Left lung (tissue), 10 donors: ENCODE measurements around the gene CCSER2. TPM values are rescaled to one million over a fixed set of nuclear protein-coding genes. Genes with fewer than 3 reads are reported as not detected.

ENCODE experiments used
- ATAC-seq: fragments of 200-7000 bp; cut with Tn5 transposase; one replicate; pipeline ENCODE4 v1.9.1; 2020; ENCODE audit warnings: moderate library complexity
- DNase-seq, 4 donors: peaks; one replicate each; pipeline ENCODE4 v3.0.0-alpha.2; 2013 to 2020
- H3K27ac ChIP-seq, 2 donors: fragments of 200-600 bp; sonication (generic) in 1 of 2; one replicate each; pipeline versions ENCODE4 v1.5.0 to v1.8.0; 2020 to 2021
- H3K27me3 ChIP-seq, 2 donors: fragments of 200-600 bp; sonication (generic) in 1 of 2; one replicate each; pipeline versions ENCODE4 v1.5.0 to v1.8.0; 2020 to 2021
- H3K36me3 ChIP-seq, 2 donors: fragments of 200-600 bp; sonication (generic) in 1 of 2; one replicate each; pipeline versions ENCODE4 v1.5.0 to v1.8.0; 2020 to 2021
- H3K4me1 ChIP-seq, 2 donors: fragments of 200-600 bp; one replicate each; pipeline ENCODE4 v1.8.0; 2021
- H3K4me3 ChIP-seq, 2 donors: fragments of 200-600 bp; sonication (generic) in 1 of 2; one replicate each; pipeline versions ENCODE4 v1.5.0 to v1.8.0; 2020 to 2021; ENCODE audit warnings: mild to moderate bottlenecking in 1 of 2
- H3K9me3 ChIP-seq, 2 donors: fragments of 200-600 bp; sonication (generic) in 1 of 2; one replicate each; pipeline versions ENCODE4 v1.5.0 to v1.8.0; 2020 to 2021
- CTCF ChIP-seq, 2 donors: fragments of 200-600 bp; sonication (generic) in 1 of 2; IDR thresholded peaks; one replicate each; pipeline versions ENCODE4 v1.5.0 to v1.8.0; 2021; ENCODE audit warnings: antibody characterized with exemption in 2 of 2
- intact Hi-C, 2 donors: fragments of 100-400 bp; cut with DNase I; formaldehyde crosslinking; loops; one replicate each; pipeline versions ENCODE4 v1.11.2 to v1.14.2; 2022
- polyA plus RNA-seq, 6 donors: library from polyadenylated mRNA; unstranded; fragments of 120-200 nt; gene quantifications; one replicate each; pipeline ENCODE4 v1.2.1, GENCODE V29; 2013; ENCODE audit not compliant: insufficient read length in 6 of 6
- total RNA-seq, 2 donors: library from RNA; stranded (reverse); fragmentation: NEBNext Ultra II Directional; extraction: Animal tissue kit (Norgen Biotek cat#: 25700); gene quantifications; one replicate each; pipeline ENCODE4 v1.2.1, GENCODE V29; 2021
- donor health status: DM: no; HTN: yes; CAD: no.
- donor health status: DM: no; HTN: no; CAD: no.

The CCSER2 gene
- total and polyA plus RNA-seq, 8 donors: 32.7 to 65.5 (median 37.9) TPM

- no peaks in the 10 kb centered on the region for H3K36me3 ChIP-seq
- TF ChIP-seq CTCF (IDR thresholded peaks at IDR 0.05): no peak
- H3K4me3 ChIP-seq: no peak overlapping the region
- intact Hi-C loops: no loop called here
- no peaks in the 10 kb centered on the region for H3K9me3 ChIP-seq
- H3K4me1 ChIP-seq: peaks cover 0 to 12% of the 10 kb centered on the region in 2 donors
- H3K27ac ChIP-seq: peak overlapping the region in 1 of 2 donors; percentile 26
- ATAC-seq (no peak), DNase-seq (no peak)
- H3K27me3 ChIP-seq: no peaks in the 10 kb centered on the region
Observed at GRCh38 chr10:84306751-84307384, 21.5 kb upstream of the CCSER2 start.

- no peaks in the 10 kb centered on the region for H3K9me3 ChIP-seq
Observed at GRCh38 chr10:84308021-84308420, 20.4 kb upstream of the CCSER2 start.

GRCh38 chr10:84308481-84309304 is 19.7 kb upstream of the CCSER2 start:
- ATAC-seq (peak; percentile 44), DNase-seq (peak in 1 of 4 donors; percentile 19)
- Histone ChIP-seq H3K27ac (peak overlapping the region in 1 of 2 donors; percentile 14), H3K36me3 (no peaks in the 10 kb centered on the region), H3K9me3 (no peaks in the 10 kb centered on the region), H3K4me1 (peaks cover 0 to 12% of the 10 kb centered on the region in 2 donors), H3K27me3 (no peaks in the 10 kb centered on the region), H3K4me3 (no peak overlapping the region)
- intact Hi-C loops: no loop called here
- no peak for TF ChIP-seq CTCF (IDR thresholded peaks at IDR 0.05)

More at GRCh38 chr10:84308021-84308420, 20.4 kb upstream of the CCSER2 start:
- ATAC-seq (no peak), DNase-seq (no peak)
- TF ChIP-seq CTCF (IDR thresholded peaks at IDR 0.05): no peak
- H3K4me1 ChIP-seq: peaks cover 0 to 12% of the 10 kb centered on the region in 2 donors
- intact Hi-C loops: no loop called here
- no peaks in the 10 kb centered on the region for H3K27me3 ChIP-seq
- no peaks in the 10 kb centered on the region for H3K36me3 ChIP-seq
- H3K27ac ChIP-seq: peak overlapping the region in 1 of 2 donors; percentile 14
- H3K4me3 ChIP-seq: no peak overlapping the region

GRCh38 chr10:84310470-84310869 is 17.9 kb upstream of the CCSER2 start:
- Histone ChIP-seq H3K27ac (no peak overlapping the region), H3K4me3 (no peak overlapping the region), H3K9me3 (no peaks in the 10 kb centered on the region), H3K4me1 (peaks cover 0 to 12% of the 10 kb centered on the region in 2 donors), H3K36me3 (no peaks in the 10 kb centered on the region), H3K27me3 (no peaks in the 10 kb centered on the region)
- ATAC-seq (no peak), DNase-seq (no peak)
- TF ChIP-seq CTCF (IDR thresholded peaks at IDR 0.05): no peak
- intact Hi-C loops: no loop called here

GRCh38 chr10:84311576-84311975 is 16.8 kb upstream of the CCSER2 start:
- no peaks in the 10 kb centered on the region for H3K27me3 ChIP-seq
- no peaks in the 10 kb centered on the region for H3K9me3 ChIP-seq
- no peak overlapping the region for H3K27ac ChIP-seq
- ATAC-seq (no peak), DNase-seq (no peak)
- peaks cover 0 to 12% of the 10 kb centered on the region in 2 donors for H3K4me1 ChIP-seq
- no peaks in the 10 kb centered on the region for H3K36me3 ChIP-seq
- TF ChIP-seq CTCF (IDR thresholded peaks at IDR 0.05): no peak
- intact Hi-C loops: no loop called here
- H3K4me3 ChIP-seq: no peak overlapping the region
